ENCODE measurements around the gene PLA2G5. TPM values are rescaled to one million over a fixed set of nuclear protein-coding genes. Genes with fewer than 3 reads are reported as not detected.
"Not testable (repeated sequence)": the region's sequence is repeated elsewhere in the genome, so short reads cannot be mapped to it uniquely, and the experiment has no call there.

PLA2G5 gene
- polyA plus RNA-seq, 1 donor, result not detected

GRCh38 chr1:20119347-20119746 lies 49.4 kb downstream of the PLA2G5 start, which contains the start of gene PLA2G2D:
PLA2G2D (minus strand) TSS chr1:20119536; CDS start chr1:20119498, 38 bp downstream.
- DNase-seq, result no peak

- no peak for DNase-seq
Observed at GRCh38 chr1:20120796-20121195, 50.8 kb downstream of the PLA2G5 start.

DNA sequence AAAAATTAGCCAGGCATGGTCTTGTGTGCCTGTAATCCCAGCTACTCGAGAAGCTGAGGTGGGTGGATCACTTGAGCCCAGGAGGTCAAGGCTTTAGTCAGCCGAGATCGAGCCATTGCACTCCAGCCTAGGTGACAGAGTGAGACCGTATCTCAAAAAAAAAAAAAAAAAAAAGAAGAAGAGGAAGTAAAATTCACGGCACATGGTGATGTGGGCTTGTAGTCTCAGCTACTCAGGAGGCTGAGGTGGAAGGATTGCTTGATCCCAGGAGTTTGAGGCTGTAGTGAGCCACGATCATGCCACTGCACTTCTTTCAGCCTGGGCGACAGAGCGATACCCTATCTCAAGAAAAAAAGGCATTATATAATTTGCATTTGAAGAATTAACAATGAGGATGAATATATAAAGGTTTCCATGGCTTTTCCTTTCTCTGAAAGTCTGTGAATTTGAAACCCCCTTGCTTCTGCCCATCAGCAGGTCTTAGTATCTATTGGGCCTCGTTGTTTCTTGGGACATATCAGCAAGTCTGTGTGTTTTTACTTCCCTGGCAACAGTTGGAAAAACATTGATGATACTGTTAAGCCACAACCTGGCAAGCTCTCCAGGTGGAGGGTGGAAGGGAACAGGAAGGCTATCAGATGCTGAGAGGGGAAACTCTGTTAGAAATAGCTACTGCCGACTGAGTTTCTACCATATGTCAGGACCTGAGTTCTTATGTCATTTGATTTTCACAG lies 53.9 kb downstream of the PLA2G5 start:
- DNase-seq, result no peak

DNA sequence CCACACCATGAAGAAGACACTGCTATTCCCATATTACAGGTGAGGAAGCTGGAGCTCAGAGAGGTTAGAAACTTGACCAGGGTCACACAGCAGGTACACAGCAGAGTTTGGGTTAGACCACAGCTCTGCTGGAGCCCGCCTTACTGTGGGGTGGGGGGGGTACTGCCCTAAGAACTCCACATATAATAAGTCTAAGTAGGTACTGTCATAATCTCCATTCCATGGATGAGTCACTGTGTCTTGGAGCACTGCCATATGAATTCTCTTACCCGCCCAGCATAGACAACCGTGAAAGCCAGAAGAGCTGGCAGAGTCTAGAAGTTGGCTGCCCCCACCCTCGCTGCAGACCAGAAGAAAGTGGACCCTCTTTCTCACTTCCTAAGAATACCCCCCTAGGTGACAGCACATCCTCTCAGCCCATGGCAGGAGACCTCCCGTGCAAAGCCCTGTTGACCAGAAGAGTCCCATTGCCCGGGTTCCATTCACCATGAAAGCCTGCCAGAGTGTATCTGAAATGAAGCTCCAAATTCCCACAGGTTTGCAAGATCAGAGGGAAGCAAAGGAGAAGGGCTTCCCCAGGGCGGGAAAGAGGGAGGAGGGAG lies 54.6 kb downstream of the PLA2G5 start:
- DNase-seq, result no peak

DNA sequence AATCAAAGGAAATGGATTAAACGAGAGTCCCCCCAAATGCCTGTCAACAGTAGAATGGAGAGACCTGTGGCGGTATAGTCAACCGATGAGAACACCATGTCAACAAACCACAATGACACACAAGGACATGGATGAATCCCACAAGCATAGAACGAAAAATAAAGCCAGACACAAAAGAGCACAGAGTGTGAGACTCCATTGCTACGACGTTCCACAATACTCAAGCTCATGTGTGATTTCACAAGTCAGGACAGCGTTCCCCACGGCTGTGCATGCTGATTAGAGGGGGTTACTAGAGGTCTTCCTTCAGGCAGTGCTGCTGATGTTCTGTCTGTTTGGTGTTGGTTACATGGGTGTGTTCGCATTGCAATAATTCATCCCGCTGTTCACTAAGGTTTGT lies 55.1 kb downstream of the PLA2G5 start:
- no peak for DNase-seq

- DNase-seq, result no peak
Observed at GRCh38 chr1:20126041-20126805, 56.2 kb downstream of the PLA2G5 start.

GRCh38 chr1:20126806-20127440 lies 56.9 kb downstream of the PLA2G5 start:
- no peak for DNase-seq

GRCh38 chr1:20130518-20130917 lies 60.5 kb downstream of the PLA2G5 start:
- not testable (repeated sequence) for DNase-seq

DNA sequence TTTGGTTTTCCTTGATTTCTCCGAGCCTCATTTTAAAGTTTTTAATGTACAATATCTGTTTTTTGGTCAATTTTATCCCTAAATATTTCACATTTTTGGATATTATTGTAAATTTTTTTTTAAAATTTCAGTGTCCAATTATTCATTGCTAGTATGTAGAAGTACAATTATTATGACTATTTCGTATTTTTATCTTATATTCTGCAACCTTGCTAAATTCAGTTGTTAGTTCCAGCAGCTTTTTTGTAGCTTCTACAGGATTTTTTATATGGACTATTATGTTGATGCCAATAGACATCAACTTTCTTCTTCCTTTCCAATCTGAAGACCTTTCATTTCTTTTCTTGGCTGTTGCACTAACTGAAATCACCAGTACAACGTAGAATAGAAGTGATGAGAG lies 65.0 kb downstream of the PLA2G5 start:
- DNase-seq, result no peak

DNA sequence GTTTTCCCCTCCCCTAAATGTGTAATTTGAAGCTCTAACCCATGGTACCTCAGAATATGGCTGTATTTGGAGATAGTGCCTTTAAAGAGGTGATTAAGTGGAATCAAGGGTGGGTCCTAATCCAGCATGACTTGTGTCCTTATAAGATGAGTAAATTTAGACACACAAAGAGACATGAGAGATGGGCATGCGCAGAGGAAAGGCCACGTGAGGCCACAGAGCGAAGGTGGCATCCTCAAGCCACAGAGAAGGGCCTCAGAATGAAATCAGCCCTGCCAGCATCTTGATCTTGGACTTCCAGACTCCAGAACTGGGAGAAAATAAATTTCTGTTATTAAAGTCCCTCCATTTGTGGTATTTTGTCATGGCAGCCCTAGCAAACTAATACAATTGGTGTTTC lies 66.3 kb downstream of the PLA2G5 start:
- DNase-seq, result no peak

GRCh38 chr1:20137055-20137454 lies 67.1 kb downstream of the PLA2G5 start:
- DNase-seq, result no peak

DNA sequence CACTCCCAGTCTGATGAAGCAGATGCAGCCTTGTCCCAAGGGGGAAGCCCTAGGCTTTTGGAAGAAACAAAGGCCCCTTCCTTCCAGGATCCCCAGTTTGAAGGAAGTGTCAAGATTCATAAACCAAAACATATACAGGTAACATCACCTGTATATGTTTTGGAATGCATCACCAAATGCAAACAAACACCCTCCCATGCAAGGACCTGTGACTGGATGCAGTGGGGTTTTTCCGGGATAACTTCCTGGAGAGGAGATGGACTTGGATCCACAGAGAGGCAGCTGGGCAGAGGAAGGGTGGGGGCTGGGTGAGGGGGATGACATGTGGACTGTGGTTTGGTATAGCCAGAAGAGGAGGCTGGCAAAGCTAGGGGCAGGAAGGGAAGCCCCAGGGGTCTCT lies 67.6 kb downstream of the PLA2G5 start:
- no peak for DNase-seq

GRCh38 chr1:20138346-20138745 lies 68.4 kb downstream of the PLA2G5 start:
- no peak for DNase-seq

DNA sequence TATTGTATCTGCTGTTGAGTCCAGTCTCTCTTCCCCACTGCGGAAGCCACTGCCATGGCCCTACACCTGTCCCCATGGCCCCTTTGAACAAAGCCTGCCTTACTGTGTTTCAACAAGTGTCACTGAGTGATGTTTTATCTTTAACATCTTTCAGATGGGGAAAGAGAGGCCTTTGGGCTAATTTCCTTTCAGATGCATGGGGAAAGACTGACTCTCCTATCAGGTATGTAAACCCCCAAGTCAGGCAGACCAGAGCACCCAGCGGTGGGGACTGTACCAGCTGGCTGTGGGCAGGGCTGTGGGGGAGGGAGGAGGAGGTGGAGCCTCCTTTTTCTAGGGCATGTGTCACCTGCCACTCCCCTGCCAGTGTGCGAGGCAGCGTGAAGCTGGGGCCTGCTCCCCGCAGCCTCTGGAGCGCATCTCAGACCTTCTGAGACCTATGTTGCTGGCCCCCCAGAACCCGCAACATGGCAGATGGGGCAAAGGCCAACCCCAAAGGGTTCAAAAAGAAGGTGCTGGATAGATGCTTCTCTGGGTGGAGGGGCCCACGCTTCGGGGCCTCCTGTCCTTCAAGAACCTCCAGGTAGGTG lies 69.1 kb downstream of the PLA2G5 start, which contains the start of gene PLA2G2F:
Gene PLA2G2F (plus strand): TSS at position 363 of the 590 bp plus-strand sequence. CDS start 105 bp downstream, at position 468.
- DNase-seq, result no peak

DNA sequence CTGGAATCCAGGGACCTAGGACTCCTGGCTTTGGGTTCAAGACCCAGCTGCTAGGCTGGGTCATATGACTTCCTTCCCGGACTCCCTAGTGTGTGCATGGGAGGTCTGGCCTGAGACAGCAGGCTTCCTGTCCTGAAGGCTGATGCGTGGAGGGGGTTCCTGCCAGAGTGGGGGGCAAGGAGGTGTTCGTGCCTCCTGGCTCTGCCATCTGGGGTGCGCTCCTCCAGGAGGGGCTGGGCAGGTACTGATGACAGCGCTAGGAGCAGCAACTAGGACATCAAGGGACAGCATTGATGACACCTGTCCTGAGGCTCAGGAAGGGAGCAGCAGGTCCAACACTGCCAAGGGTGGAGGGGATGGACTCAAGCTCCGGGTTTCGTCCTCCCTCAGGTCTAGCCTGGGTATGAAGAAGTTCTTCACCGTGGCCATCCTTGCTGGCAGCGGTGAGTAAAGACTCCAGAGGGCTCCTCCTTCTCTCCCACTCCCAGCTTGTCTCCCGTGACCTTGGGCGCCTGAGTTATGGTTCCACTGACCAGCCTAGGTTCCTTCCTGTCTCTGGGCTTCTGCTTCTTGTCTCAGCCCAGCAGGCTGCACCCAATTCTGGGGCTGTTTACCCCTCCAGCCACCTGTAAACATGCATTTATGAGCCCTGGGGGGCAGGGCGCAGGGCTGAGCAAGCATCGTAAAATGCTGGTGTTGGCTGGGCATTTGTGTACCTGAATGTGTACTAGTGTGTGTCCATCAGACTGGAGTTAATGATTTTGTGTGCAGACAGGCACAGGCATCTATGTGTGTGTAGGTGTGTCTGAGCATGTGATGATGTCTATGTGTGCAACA lies 70.0 kb downstream of the PLA2G5 start:
- DNase-seq, result no peak

DNA sequence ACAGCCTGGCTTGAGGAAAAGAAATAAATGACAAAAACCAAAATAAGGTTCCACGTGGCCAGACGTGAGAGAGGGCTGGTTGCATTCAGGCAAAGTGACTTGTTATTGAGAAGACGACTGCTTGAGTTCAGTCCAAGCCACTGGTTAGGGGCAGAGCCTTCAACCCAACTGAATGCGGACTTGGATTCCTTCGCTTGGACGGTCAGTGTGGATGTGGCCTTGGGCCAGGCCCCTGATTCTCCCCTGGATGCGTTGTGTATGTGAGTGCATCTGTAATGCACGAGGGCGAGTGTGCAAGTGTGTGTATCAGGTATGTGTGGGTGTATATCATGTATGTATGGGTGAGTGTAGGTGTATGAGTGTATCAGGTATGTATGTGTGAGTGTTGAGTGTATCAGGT lies 71.0 kb downstream of the PLA2G5 start:
- no peak for DNase-seq

GRCh38 chr1:20141466-20141865 lies 71.5 kb downstream of the PLA2G5 start:
- no peak for DNase-seq

All from left kidney (tissue), 2 donors.